ENCODE results near the gene CAPN11. TPM values are rescaled to one million over a fixed set of nuclear protein-coding genes. Genes with fewer than 3 reads are reported as not detected.

Gene CAPN11
- total and polyA plus RNA-seq, 7 donors: 0.41 to 1.6 (median 0.71) TPM; not detected in 3

DNA sequence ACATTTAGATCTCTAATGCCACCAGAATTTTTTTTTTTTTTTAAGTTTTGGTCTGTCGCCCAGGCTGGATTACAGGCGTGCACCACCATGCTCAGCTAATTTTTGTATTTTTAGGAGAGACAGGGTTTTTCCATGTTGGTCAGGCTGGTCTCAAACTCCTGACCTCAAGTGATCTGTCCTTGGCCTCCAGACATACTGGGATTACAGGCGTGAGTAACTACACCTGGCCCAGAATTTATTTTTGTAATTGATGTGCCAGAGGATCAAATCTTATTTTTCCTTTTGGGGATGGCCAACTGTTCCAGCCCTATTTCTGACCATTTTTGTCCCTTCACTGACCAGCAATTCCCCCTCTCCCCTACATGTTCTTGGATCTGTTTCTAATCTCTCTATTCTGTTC is 40.1 kb downstream of the CAPN11 start:
- no peak overlapping the region for H3K27ac ChIP-seq

GRCh38 chr6:44199883-44200282 is 41.3 kb downstream of the CAPN11 start:
- intact Hi-C loops (cut with DNase I): no loop called here
- Histone ChIP-seq H3K9me3 (no peaks in the 10 kb centered on the region), H3K27ac (no peak overlapping the region), H3K36me3 (no peaks in the 10 kb centered on the region), H3K27me3 (no peaks in the 10 kb centered on the region), H3K4me1 (no peaks in the 10 kb centered on the region), H3K4me3 (no peak overlapping the region)
- DNase-seq: no peak
- WGBS, 2 donors: 92 to 96% methylated on average over 4 of the region's 4 CpGs
- TF ChIP-seq POLR2A (IDR thresholded peaks at IDR 0.05) (no peak), POLR2AphosphoS5 (IDR thresholded peaks at IDR 0.05) (no peak), EP300 (IDR thresholded peaks at IDR 0.05) (no peak), CTCF (IDR thresholded peaks at IDR 0.05) (no peak)

More for the DNA sequence above, 40.1 kb downstream of the CAPN11 start:
- Histone ChIP-seq H3K36me3 (no peaks in the 10 kb centered on the region), H3K27me3 (no peaks in the 10 kb centered on the region), H3K9me3 (no peaks in the 10 kb centered on the region), H3K4me3 (no peak overlapping the region), H3K4me1 (no peaks in the 10 kb centered on the region)
- intact Hi-C loops (cut with DNase I): no loop called here
- no peak for DNase-seq
- WGBS, 2 donors: 87 to 88% methylated on average over 3 of the region's 3 CpGs
- TF ChIP-seq CTCF (IDR thresholded peaks at IDR 0.05) (no peak), POLR2A (IDR thresholded peaks at IDR 0.05) (no peak)

DNA sequence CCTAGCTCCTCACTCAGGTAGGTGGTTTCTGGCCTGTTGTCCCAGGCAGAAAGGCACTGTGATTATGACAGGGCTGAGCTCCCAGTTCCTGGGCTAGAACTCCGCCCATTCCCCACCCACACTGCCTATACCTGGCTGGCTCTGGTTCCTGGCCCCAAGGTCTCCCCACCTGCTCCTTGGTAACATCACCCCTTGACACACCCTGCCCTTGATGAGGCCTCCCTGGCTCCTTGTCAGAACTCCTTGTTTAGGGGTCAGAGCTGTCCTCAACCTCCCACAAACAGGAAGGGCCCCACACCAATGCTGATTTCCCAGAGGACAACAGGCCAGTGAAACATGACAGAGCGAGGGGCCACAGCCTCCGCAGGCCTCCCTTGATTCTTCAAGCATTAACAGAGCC is 42.6 kb downstream of the CAPN11 start:
- intact Hi-C loops (cut with DNase I): no loop called here
- TF ChIP-seq CTCF (IDR thresholded peaks at IDR 0.05): no peak
- no peak for TF ChIP-seq POLR2A (IDR thresholded peaks at IDR 0.05)
- TF ChIP-seq EP300 (IDR thresholded peaks at IDR 0.05): no peak
- TF ChIP-seq POLR2AphosphoS5 (IDR thresholded peaks at IDR 0.05): no peak
- H3K4me3 ChIP-seq: no peak overlapping the region
- no peak for DNase-seq
- H3K9me3 ChIP-seq: no peaks in the 10 kb centered on the region
- H3K36me3 ChIP-seq: no peaks in the 10 kb centered on the region
- H3K27me3 ChIP-seq: no peaks in the 10 kb centered on the region
- H3K4me1 ChIP-seq: no peaks in the 10 kb centered on the region
- whole genome bisulfite sequencing, 2 donors: 73 to 77% methylated on average over 3 of the region's 3 CpGs
- H3K27ac ChIP-seq: no peak overlapping the region

GRCh38 chr6:44201638-44202303 is 43.2 kb downstream of the CAPN11 start:
- no peaks in the 10 kb centered on the region for H3K36me3 ChIP-seq
- WGBS, 2 donors: 82 to 92% methylated on average over 11 of the region's 11 CpGs
- peak overlapping the region in 1 of 4 donors; percentile 48 for H3K27ac ChIP-seq
- no peak for DNase-seq
- no peak overlapping the region for H3K4me3 ChIP-seq
- H3K4me1 ChIP-seq: no peaks in the 10 kb centered on the region
- H3K9me3 ChIP-seq: no peaks in the 10 kb centered on the region
- intact Hi-C loops (cut with DNase I): no loop called here
- TF ChIP-seq POLR2A (IDR thresholded peaks at IDR 0.05) (no peak), EP300 (IDR thresholded peaks at IDR 0.05) (no peak), POLR2AphosphoS5 (IDR thresholded peaks at IDR 0.05) (no peak), CTCF (IDR thresholded peaks at IDR 0.05) (no peak)
- no peaks in the 10 kb centered on the region for H3K27me3 ChIP-seq
